Right cardiac atrium (tissue), 5 donors: Measurements from ENCODE around the gene OR2V2. TPM values are rescaled to one million over a fixed set of nuclear protein-coding genes. Genes with fewer than 3 reads are reported as not detected.

ENCODE experiments used
- ATAC-seq, 2 donors: fragments of 200-7000 bp; cut with Tn5 transposase; one replicate each; pipeline versions ENCODE4 v1.8.0 to v1.9.1; 2020; ENCODE audit warnings: moderate library complexity in 2 of 2, mild to moderate bottlenecking in 1 of 2
- DNase-seq, 3 donors: peaks; one replicate each; pipeline ENCODE4 v3.0.0-alpha.2; 2020
- H3K27ac ChIP-seq: one replicate; pipeline ENCODE4 v1.5.1; 2013; ENCODE audit warnings: mild to moderate bottlenecking, low read length, control low read depth, moderate library complexity
- H3K27me3 ChIP-seq: one replicate; pipeline ENCODE4 v1.6.1; 2013; ENCODE audit not compliant: control insufficient read depth, insufficient read depth
- H3K4me1 ChIP-seq: one replicate; pipeline ENCODE4 v1.6.1; 2013; ENCODE audit warnings: low read length; ENCODE audit not compliant: control insufficient read depth, insufficient read depth
- H3K4me3 ChIP-seq: one replicate; pipeline ENCODE4 v1.5.1; 2013; ENCODE audit warnings: low read length, control low read depth
- H3K9me3 ChIP-seq: one replicate; pipeline ENCODE4 v1.6.1; 2013; ENCODE audit warnings: low read length; ENCODE audit not compliant: control insufficient read depth
- WGBS: extraction: QIAGEN DNeasy Blood & Tissue Kit; methylation state at CpG from one replicate; pipeline ENCODE4 v1.1.7; 2013; 5-methylcytosine and 5-hydroxymethylcytosine counted together
- intact Hi-C, 4 donors: fragments of 100-400 bp; cut with DNase I; formaldehyde crosslinking; loops; one replicate each; pipeline versions ENCODE4 v1.11.0 to v1.14.0; 2022 to 2023
- polyA plus RNA-seq: library from polyadenylated mRNA; stranded (reverse); fragments of 200-250 nt; gene quantifications from one replicate; pipeline ENCODE4 v1.2.3, GENCODE V29; 2013
- total RNA-seq, 4 donors: library from RNA; stranded (reverse); fragmentation: NEBNext Ultra II Directional; extraction: Animal tissue kit (Norgen Biotek cat#: 25700); gene quantifications; one replicate each; pipeline ENCODE4 v1.2.1, GENCODE V29; 2021
- donor health status: healthy with polysubstance abuse.
- donor health status: DM: no; HTN: yes; CAD: no.
- donor health status: DM: no; HTN: no; CAD: no.
- donor health status: DM: no; HTN: yes; CAD: no; lungs with severe emphysema.
- donor health status: DM: yes; HTN: yes; CAD: no.

The OR2V2 gene
- total and polyA plus RNA-seq, 5 donors: not detected

DNA sequence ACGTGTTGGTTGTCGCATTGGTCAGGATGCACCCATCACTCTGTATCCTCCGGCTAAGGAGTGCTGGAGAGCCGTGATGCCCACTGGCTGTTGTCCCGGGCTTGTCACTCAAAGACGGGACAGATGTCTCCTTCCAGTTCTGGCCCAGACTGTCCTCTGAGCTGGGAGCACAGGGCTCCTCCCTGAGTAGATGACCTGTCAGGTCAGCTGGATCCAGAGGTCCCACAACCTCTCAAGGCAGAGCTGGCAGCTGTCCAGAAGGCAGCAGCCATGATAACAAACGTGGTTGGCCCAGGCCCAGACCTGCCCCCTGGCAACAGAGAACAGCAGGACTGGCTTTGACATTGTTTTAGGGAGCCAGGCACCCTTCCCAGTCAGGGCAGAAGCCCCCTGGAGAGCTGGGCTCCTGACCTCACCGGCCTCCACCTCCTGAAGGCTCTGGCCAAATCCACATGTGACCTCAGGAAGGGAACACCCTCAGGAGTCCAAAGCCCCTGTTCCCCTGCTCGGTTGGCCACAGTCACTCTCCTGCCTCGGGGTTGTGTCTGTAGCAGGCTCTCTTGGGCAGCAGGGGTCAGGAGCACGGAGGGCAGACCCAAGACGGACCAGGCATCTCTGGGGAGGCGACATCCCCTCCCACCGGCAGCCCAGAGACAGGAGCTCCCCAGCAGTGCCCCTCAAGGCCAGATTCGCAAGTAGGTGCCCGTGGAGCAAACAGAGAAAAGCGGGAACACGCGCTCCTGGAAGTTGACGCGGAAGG is 47.3 kb downstream of the OR2V2 start:
- Histone ChIP-seq H3K9me3 (no peaks in the 10 kb centered on the region), H3K27me3 (no peaks in the 10 kb centered on the region), H3K4me1 (peaks cover 7% of the 10 kb centered on the region), H3K4me3 (no peak overlapping the region), H3K27ac (no peak overlapping the region)
- WGBS: 58% methylated on average over 21 of the region's 21 CpGs
- ATAC-seq (no peak), DNase-seq (peak in 1 of 3 donors; percentile 80)
- intact Hi-C loops: no loop called here

DNA sequence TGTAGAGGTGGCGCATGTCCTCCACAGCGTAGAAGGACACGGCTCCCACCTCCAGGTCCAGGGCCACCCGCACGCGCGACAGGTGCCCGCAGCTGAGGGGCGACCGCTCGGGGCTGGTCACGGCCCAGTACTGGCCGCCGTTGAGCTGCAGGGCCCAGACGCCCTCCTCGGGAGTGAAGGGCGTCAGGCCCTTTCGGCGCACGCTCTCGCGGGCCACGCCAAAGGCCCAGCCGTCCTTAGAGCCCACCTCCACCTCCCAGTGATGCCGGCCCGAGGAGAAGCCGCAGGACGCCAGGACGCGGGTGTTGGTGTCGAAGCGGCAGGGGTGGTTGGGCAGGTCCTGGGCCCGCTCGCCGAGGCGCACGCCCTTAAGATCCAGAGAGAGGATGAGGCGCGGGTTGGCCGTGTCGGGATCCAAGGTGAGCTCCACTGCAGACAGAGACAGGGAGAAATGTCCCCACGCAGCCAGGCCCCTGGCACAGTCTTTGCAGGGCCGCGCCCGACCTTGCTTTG is 47.9 kb downstream of the OR2V2 start:
- DNase-seq: no peak
- no peak for ATAC-seq
- intact Hi-C loops: no loop called here
- H3K27me3 ChIP-seq: no peaks in the 10 kb centered on the region
- no peak overlapping the region for H3K27ac ChIP-seq
- no peaks in the 10 kb centered on the region for H3K9me3 ChIP-seq
- 71% methylated on average over 45 of the region's 45 CpGs for WGBS
- H3K4me1 ChIP-seq: peaks cover 7% of the 10 kb centered on the region
- no peak overlapping the region for H3K4me3 ChIP-seq

GRCh38 chr5:181197326-181197951 is 50.1 kb downstream of the OR2V2 start:
- no peak overlapping the region for H3K4me3 ChIP-seq
- no peaks in the 10 kb centered on the region for H3K9me3 ChIP-seq
- no peak overlapping the region for H3K27ac ChIP-seq
- H3K27me3 ChIP-seq: no peaks in the 10 kb centered on the region
- peaks cover 5% of the 10 kb centered on the region for H3K4me1 ChIP-seq
- DNase-seq: no peak
- no peak for ATAC-seq
- intact Hi-C loops: no loop called here
- 72% methylated on average over 8 of the region's 8 CpGs for WGBS

- peaks cover 4% of the 10 kb centered on the region for H3K4me1 ChIP-seq
- H3K27ac ChIP-seq: no peak overlapping the region
- ATAC-seq (no peak), DNase-seq (no peak)
- no peaks in the 10 kb centered on the region for H3K27me3 ChIP-seq
- intact Hi-C loops: no loop called here
- H3K4me3 ChIP-seq: no peak overlapping the region
- 77% methylated on average over 12 of the region's 12 CpGs for WGBS
- no peaks in the 10 kb centered on the region for H3K9me3 ChIP-seq
Measured at GRCh38 chr5:181198106-181198685, 50.8 kb downstream of the OR2V2 start.

- intact Hi-C loops: no loop called here
- H3K4me1 ChIP-seq: peaks cover 4% of the 10 kb centered on the region
- DNase-seq: no peak
- no peak overlapping the region for H3K4me3 ChIP-seq
- 64% methylated on average over 9 of the region's 9 CpGs for WGBS
- H3K9me3 ChIP-seq: no peaks in the 10 kb centered on the region
- no peak overlapping the region for H3K27ac ChIP-seq
- no peak for ATAC-seq
- H3K27me3 ChIP-seq: no peaks in the 10 kb centered on the region
Measured at GRCh38 chr5:181198905-181199519, 51.6 kb downstream of the OR2V2 start.

DNA sequence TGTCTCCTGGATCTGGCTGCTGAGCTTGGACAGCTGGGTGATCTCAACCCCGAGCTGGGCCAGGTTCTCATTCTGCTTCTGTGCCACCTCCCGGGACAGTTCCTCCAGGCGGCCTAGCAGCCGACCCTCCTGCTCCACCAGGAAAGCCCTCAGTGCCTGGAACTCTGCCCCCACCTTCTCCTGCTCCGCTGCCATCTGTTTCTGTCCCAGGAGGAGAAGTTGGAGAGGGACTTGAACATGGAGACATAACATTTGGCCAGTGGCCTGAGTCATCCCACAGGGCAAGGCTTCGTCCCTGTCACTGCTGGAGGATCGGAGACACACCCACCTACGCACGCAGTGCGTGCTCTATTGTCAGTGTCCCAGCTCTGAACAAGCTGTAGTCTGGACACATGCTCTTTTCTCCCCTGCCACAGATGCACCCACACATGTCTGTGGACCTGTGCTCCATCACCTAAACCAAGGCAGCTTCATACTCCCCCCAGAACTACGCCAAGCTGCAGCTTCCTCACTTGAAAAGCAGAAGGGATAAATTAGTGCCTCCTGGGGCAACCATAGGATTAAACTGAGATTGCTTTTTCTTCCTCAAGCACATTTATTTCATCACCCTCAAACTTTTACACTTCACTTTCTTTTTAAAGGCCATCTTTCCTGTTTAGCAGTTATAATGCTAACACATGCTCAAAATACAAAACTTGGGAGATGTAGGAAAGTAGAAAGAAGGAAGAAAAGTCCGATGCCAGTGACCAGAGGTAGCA is 52.7 kb downstream of the OR2V2 start:
- H3K27ac ChIP-seq: no peak overlapping the region
- H3K9me3 ChIP-seq: no peaks in the 10 kb centered on the region
- no peak for DNase-seq
- WGBS: 75% methylated on average over 12 of the region's 12 CpGs
- H3K4me1 ChIP-seq: no peaks in the 10 kb centered on the region
- no peaks in the 10 kb centered on the region for H3K27me3 ChIP-seq
- ATAC-seq: no peak
- no peak overlapping the region for H3K4me3 ChIP-seq
- intact Hi-C loops: no loop called here

- WGBS: 74% methylated on average over 4 of the region's 4 CpGs
- Histone ChIP-seq H3K27ac (no peak overlapping the region), H3K4me3 (no peak overlapping the region), H3K9me3 (no peaks in the 10 kb centered on the region), H3K27me3 (no peaks in the 10 kb centered on the region), H3K4me1 (peaks cover 2% of the 10 kb centered on the region)
- DNase-seq (no peak), ATAC-seq (no peak)
- intact Hi-C loops: no loop called here
Measured at GRCh38 chr5:181200816-181201215, 53.4 kb downstream of the OR2V2 start.

DNA sequence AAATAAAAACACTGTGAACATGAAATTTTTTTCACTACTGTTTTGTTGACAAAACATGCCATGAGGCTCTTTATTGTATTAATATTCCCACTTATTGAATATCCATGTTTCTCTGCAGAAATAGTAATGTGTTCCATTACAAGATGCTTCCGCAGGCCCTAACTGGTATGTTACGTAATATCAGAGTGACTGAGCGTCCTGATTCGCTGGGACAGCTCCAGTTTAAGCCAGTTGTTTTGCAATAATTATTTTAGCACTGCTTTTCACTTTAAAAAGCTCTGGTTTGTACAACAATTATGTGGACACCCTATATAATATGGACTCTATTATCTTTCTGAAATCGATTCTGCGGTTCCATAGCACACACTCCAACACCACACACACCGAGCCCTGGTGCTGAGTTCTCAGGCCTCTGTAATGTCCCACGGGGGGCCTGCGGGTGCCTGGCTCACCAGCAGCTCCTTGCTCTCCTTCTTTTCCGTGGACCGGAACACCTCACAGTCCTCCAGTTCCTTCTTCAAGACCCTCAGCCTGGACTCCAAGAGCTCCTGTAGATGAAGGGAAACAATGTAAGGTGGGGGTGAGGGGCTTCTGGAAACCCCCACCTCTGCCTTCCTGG is 55.8 kb downstream of the OR2V2 start:
- intact Hi-C loops: no loop called here
- ATAC-seq (no peak), DNase-seq (peak in 1 of 3 donors; percentile 65)
- no peaks in the 10 kb centered on the region for H3K9me3 ChIP-seq
- peaks cover 4% of the 10 kb centered on the region for H3K4me1 ChIP-seq
- no peak overlapping the region for H3K4me3 ChIP-seq
- no peak overlapping the region for H3K27ac ChIP-seq
- H3K27me3 ChIP-seq: no peaks in the 10 kb centered on the region
- 64% methylated on average over 11 of the region's 11 CpGs for WGBS

GRCh38 chr5:181203777-181204112 is 56.4 kb downstream of the OR2V2 start:
- ATAC-seq: no peak
- intact Hi-C loops: no loop called here
- Histone ChIP-seq H3K4me1 (peaks cover 4% of the 10 kb centered on the region), H3K4me3 (peak overlapping the region; percentile 55), H3K27ac (no peak overlapping the region), H3K9me3 (no peaks in the 10 kb centered on the region), H3K27me3 (no peaks in the 10 kb centered on the region)
- peak in 2 of 3 donors; percentile 35 to 55 for DNase-seq
- WGBS: 10% methylated on average over 17 of the region's 17 CpGs

DNA sequence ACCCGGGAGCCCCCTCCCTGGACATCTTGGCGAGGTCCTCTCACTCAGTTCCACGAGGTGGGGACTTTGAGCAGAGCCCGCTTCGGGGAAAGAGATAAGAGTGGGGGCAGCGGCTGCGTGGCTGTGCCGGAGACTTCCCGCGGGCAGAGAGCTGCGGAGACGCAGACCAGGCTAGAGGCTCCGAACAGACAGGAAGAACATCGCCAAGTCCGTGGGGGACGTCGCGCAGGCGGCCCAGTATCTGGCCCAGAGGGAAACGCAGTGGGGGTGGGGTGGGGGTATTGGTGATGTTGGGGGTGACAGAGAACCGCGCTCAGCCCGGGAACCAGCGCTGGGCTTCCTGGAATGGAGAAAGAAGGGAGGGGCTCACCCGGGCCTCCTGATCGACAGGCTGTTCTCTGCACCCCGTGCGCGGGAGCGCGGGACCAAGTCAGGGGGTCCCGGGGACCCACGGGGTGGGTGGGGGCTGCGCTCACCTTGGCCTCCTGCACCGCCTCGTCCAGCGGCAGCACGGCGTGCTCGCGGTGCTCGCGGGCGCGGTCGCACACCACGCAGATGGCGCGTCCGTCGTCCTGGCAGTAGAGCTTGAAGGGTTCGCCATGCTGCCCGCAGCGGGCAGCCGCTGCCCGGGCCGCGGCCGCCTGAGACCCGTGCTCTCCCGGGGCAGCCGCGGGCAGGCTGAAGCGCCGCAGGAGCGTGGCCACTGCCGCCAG is 56.9 kb downstream of the OR2V2 start:
- Histone ChIP-seq H3K27me3 (no peaks in the 10 kb centered on the region), H3K9me3 (no peaks in the 10 kb centered on the region), H3K4me1 (peaks cover 4% of the 10 kb centered on the region), H3K4me3 (peak overlapping the region; percentile 55), H3K27ac (no peak overlapping the region)
- DNase-seq (peak; percentile 40 to 75 (median 72)), ATAC-seq (peak in 1 of 2 donors; percentile 1)
- intact Hi-C loops: no loop called here
- 1% methylated on average over 66 of the region's 67 CpGs for WGBS
